Measurements from ENCODE around the gene KLHL22. TPM values are rescaled to one million over a fixed set of nuclear protein-coding genes. Genes with fewer than 3 reads are reported as not detected.

KLHL22 gene
- total and polyA plus RNA-seq, 2 of the 13 experiments (the other 11 are each of a cell fraction or from before 2014, with no cell fraction given), result 10.9 to 14.8 TPM

DNA sequence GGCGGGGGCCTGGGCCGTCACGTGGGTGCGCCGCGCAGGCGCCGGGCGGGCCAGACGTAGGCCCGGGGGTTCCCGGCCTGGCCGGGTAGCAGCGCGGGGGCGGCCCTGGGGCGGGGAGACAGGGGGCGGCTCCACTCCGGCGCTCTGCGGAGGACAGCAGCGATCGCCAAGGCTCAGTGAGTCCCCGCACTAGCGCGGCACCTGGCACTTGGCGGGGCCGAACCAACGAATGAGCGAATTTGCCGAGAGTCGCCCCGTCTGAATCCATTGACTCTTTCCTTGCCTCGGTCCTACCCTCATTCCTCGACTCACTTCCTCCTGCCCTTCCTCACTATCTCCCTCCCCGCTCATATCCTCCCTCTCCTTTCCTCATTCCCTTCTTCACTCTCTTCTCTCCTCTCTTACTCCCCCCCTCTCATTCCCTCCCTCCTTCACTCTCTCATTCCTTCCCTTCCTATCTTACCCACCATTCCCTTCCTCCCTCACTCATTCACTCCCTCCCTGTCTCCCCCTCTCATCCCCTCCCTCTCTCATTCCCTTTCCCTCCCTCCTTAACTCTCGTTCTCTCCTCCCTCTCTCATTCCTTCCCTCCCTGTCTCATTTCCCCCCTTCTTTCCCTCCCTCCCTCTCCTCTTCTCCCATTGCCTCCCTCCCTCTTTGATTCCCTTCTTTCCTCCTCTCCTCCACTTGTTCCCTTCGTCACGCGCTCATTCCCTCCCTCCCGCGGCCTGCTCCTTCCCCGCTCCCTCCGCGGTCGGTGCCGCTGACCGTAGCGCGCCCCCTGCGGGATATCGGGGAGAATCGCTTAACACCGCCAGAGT, 476 bp upstream of the KLHL22 start (continued):
- TF ChIP-seq, protein P1, sequence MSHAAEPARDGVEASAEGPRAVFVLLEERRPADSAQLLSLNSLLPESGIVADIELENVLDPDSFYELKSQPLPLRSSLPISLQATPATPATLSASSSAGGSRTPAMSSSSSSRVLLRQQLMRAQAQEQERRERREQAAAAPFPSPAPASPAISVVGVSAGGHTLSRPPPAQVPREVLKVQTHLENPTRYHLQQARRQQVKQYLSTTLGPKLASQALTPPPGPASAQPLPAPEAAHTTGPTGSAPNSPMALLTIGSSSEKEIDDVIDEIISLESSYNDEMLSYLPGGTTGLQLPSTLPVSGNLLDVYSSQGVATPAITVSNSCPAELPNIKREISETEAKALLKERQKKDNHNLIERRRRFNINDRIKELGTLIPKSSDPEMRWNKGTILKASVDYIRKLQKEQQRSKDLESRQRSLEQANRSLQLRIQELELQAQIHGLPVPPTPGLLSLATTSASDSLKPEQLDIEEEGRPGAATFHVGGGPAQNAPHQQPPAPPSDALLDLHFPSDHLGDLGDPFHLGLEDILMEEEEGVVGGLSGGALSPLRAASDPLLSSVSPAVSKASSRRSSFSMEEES (CRISPR knock-in tag; IDR thresholded peaks at IDR 0.05), result peak; percentile 79
- TF ChIP-seq HMGA1 (CRISPR knock-in tag; conservative IDR thresholded peaks at IDR 0.05) (no peak), SRSF9 (IDR thresholded peaks at IDR 0.05; ENCODE audit: borderline replicate concordance, insufficient read depth, low read depth, low read length, poor library complexity, severe bottlenecking) (no peak), ZNF432 (CRISPR knock-in tag; IDR thresholded peaks at IDR 0.05; ENCODE audit: borderline replicate concordance) (no peak), ZNF274 (CRISPR knock-in tag; IDR thresholded peaks at IDR 0.05) (no peak), ZMYM2 (CRISPR knock-in tag; IDR thresholded peaks at IDR 0.05) (no peak; the same call in 1 of the 2 replicates), ZNF263 (CRISPR knock-in tag; IDR thresholded peaks at IDR 0.05) (peak; percentile 55; the same call in 1 of the 2 replicates), PAF1 (CRISPR knock-in tag; IDR thresholded peaks at IDR 0.05) (no peak), MAZ (IDR thresholded peaks at IDR 0.05; ENCODE audit: borderline replicate concordance, low read depth, low read length) (peak; percentile 73), MAZ (CRISPR knock-in tag; IDR thresholded peaks at IDR 0.05; ENCODE audit: low read depth) (peak; percentile 29; the same call in 1 of the 2 replicates), GABPB1 (CRISPR knock-in tag; IDR thresholded peaks at IDR 0.05) (peak; percentile 44), KAT8 (CRISPR knock-in tag; IDR thresholded peaks at IDR 0.05) (peak; percentile 42), PHF20 (CRISPR knock-in tag; IDR thresholded peaks at IDR 0.05) (peak; percentile 43; the same call in 1 of the 2 replicates), ZNF256 (CRISPR knock-in tag; conservative IDR thresholded peaks at IDR 0.05) (no peak), ATF7-NPFF (CRISPR knock-in tag; IDR thresholded peaks at IDR 0.05; ENCODE audit: low read depth) (no peak), PHF21A (CRISPR knock-in tag; IDR thresholded peaks at IDR 0.05) (no peak), KLF13 (CRISPR knock-in tag; IDR thresholded peaks at IDR 0.05) (no peak), ZKSCAN5 (CRISPR knock-in tag; IDR thresholded peaks at IDR 0.05) (0 out of 2 replicates have a peak, but pooled peaks have one; percentile 24), FOXA3 (CRISPR knock-in tag; IDR thresholded peaks at IDR 0.05) (no peak), ZNF33B (CRISPR knock-in tag; IDR thresholded peaks at IDR 0.05) (no peak), ZNF788 (CRISPR knock-in tag; IDR thresholded peaks at IDR 0.05; ENCODE audit: borderline replicate concordance) (0 out of 2 replicates have a peak, but pooled peaks have one; percentile 34), ZNF547 (CRISPR knock-in tag; IDR thresholded peaks at IDR 0.05) (no peak), ZNF101 (CRISPR knock-in tag; IDR thresholded peaks at IDR 0.05; ENCODE audit: borderline replicate concordance, low read depth) (peak; percentile 28; the same call in 1 of the 2 replicates), ZNF781 (CRISPR knock-in tag; IDR thresholded peaks at IDR 0.05; ENCODE audit: borderline replicate concordance, not compliant biosample characterization) (no peak), ZNF652 (CRISPR knock-in tag; IDR thresholded peaks at IDR 0.05; ENCODE audit: borderline replicate concordance, low read depth) (peak; percentile 68; the same call in 1 of the 2 replicates)
- TF ChIP-seq, protein P2, sequence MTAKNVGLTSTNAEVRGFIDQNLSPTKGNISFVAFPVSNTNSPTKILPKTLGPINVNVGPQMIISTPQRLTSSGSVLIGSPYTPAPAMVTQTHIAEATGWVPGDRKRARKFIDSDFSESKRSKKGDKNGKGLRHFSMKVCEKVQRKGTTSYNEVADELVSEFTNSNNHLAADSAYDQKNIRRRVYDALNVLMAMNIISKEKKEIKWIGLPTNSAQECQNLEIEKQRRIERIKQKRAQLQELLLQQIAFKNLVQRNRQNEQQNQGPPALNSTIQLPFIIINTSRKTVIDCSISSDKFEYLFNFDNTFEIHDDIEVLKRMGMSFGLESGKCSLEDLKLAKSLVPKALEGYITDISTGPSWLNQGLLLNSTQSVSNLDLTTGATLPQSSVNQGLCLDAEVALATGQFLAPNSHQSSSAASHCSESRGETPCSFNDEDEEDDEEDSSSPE (CRISPR knock-in tag; IDR thresholded peaks at IDR 0.05), result peak; percentile 81
- TF ChIP-seq, protein P3, sequence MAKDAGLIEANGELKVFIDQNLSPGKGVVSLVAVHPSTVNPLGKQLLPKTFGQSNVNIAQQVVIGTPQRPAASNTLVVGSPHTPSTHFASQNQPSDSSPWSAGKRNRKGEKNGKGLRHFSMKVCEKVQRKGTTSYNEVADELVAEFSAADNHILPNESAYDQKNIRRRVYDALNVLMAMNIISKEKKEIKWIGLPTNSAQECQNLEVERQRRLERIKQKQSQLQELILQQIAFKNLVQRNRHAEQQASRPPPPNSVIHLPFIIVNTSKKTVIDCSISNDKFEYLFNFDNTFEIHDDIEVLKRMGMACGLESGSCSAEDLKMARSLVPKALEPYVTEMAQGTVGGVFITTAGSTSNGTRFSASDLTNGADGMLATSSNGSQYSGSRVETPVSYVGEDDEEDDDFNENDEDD (CRISPR knock-in tag; IDR thresholded peaks at IDR 0.05; ENCODE audit: borderline replicate concordance), result peak; percentile 89

Measured in HepG2 (cell line).